ENCODE measurements around the gene NYAP2. TPM values are rescaled to one million over a fixed set of nuclear protein-coding genes. Genes with fewer than 3 reads are reported as not detected.

Gene NYAP2
- total and polyA plus RNA-seq, 2 of the 4 experiments (the other 2 are of a cell fraction) = not detected

DNA sequence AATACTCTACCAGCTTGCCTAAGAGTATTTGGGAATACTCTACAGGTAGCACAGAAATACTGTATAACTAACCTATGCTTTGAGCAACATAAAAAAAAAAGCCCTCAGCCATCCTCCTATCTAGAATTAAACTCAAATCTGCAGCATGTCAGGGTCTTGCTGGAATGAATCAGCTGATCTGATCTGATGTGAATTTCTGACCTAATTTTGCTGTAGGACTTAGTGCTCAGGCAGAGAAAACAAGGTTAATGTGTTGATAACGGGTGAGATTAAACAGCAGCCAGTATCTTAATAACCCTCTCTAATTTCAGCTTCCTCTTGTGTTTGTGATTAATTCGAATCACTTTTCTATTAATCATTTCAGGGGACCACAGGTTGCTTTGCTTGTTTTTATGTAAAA lies 16.3 kb downstream of the NYAP2 start:
- no peak overlapping the region for H2BK5ac ChIP-seq (ENCODE audit: low read depth, low read length, poor library complexity, severe bottlenecking)
- ChIA-PET POLR2A (ENCODE audit: unreplicated experiment) (no interaction called here), CTCF (interaction anchor here (1.2 to 1.3 kb wide), 2 partner anchors 23 to 133 kb away, joined by 3 to 4 read pairs; no protein-coding TSS in a partner anchor)
- H3K4ac ChIP-seq (ENCODE audit: low read depth, low read length) = no peak overlapping the region
- H2AK5ac ChIP-seq (ENCODE audit: low read depth, low read length) = no peak overlapping the region
- no peak for DNase-seq
- no peaks in the 10 kb centered on the region for H3K79me1 ChIP-seq (ENCODE audit: low read depth in 1 of 2, low read length in 2 of 2)
- no peak overlapping the region for H2AFZ ChIP-seq (replicated peaks; ENCODE audit: low read length, poor library complexity)
- ATAC-seq (ENCODE audit: low read depth) = no peak
- no peak overlapping the region for H2BK120ac ChIP-seq (ENCODE audit: low read depth, low read length)
- H2AK9ac ChIP-seq (replicated peaks; ENCODE audit: low read depth, low read length, poor library complexity) = no peak overlapping the region
- H3K9me1 ChIP-seq (ENCODE audit: insufficient read depth, low read length) = no peaks in the 10 kb centered on the region
- no peak for TF ChIP-seq USF2 (IDR thresholded peaks at IDR 0.05; ENCODE audit: low read depth, low read length)
- no peak for TF ChIP-seq BHLHE40 (IDR thresholded peaks at IDR 0.05; ENCODE audit: low read depth, low read length)
- TF ChIP-seq SMC3 (IDR thresholded peaks at IDR 0.05; ENCODE audit: low read depth, low read length) = no peak
- TF ChIP-seq MAFK (IDR thresholded peaks at IDR 0.05; ENCODE audit: low read depth, low read length) = no peak
- no peak for TF ChIP-seq RCOR1 (IDR thresholded peaks at IDR 0.05; ENCODE audit: insufficient replicate concordance, low read length)
- no peak for TF ChIP-seq CEBPB (IDR thresholded peaks at IDR 0.05; ENCODE audit: low read depth, low read length)
- TF ChIP-seq CTCF (conservative IDR thresholded peaks at IDR 0.05; ENCODE audit: low read depth, low read length) = no peak
- no peak for TF ChIP-seq MXI1 (IDR thresholded peaks at IDR 0.05; ENCODE audit: borderline replicate concordance, low read depth, low read length)
- no peak for TF ChIP-seq POLR2A (IDR thresholded peaks at IDR 0.05; ENCODE audit: low read depth, low read length)
- no peak for TF ChIP-seq FOS (IDR thresholded peaks at IDR 0.05; ENCODE audit: low read depth, low read length)
- TF ChIP-seq CHD1 (IDR thresholded peaks at IDR 0.05; ENCODE audit: low read depth, low read length) = no peak
- no peak for TF ChIP-seq RAD21 (IDR thresholded peaks at IDR 0.05; ENCODE audit: low read length)
- no peak for TF ChIP-seq ELK1 (IDR thresholded peaks at IDR 0.05; ENCODE audit: borderline replicate concordance, low read depth, low read length)
- TF ChIP-seq MAZ (IDR thresholded peaks at IDR 0.05; ENCODE audit: borderline replicate concordance, low read depth, low read length) = no peak
- TF ChIP-seq RFX5 (IDR thresholded peaks at IDR 0.05; ENCODE audit: low read depth, low read length) = no peak
- no peak for TF ChIP-seq NFE2L2 (IDR thresholded peaks at IDR 0.05; ENCODE audit: low read depth, low read length)
- BruUV-seq (replicated peaks) = no TSS peak
- no peak overlapping the region for H2BK20ac ChIP-seq (ENCODE audit: low read depth, low read length)
- no peaks in the 10 kb centered on the region for H3K9me3 ChIP-seq (ENCODE audit: control insufficient read depth, insufficient read depth, low read length)
- intact Hi-C loops (cut with micrococcal nuclease) = no loop called here
- no peaks in the 10 kb centered on the region for H4K20me1 ChIP-seq (ENCODE audit: insufficient read depth, low read length)
- no peak overlapping the region for H3K14ac ChIP-seq (replicated peaks; ENCODE audit: low read depth, low read length)
- no peak overlapping the region for H3K27ac ChIP-seq (ENCODE audit: insufficient read depth, low read length)
- no peak overlapping the region for H4K91ac ChIP-seq (ENCODE audit: insufficient read depth, low read depth, low read length)
- no peak overlapping the region for H4K5ac ChIP-seq (ENCODE audit: low read depth, low read length)
- no peak overlapping the region for H3K23ac ChIP-seq (ENCODE audit: low read depth, low read length)
- H3K36me3 ChIP-seq (ENCODE audit: control insufficient read depth, insufficient read depth, low read length) = no peaks in the 10 kb centered on the region
- H3K18ac ChIP-seq (ENCODE audit: low read depth, low read length) = no peak overlapping the region
- H3K4me1 ChIP-seq (ENCODE audit: control insufficient read depth, insufficient read depth, low read length) = no peaks in the 10 kb centered on the region
- no CpG with 5 or more reads among the region's 2 CpGs for WGBS, 2 experiments (ENCODE audit: extremely low coverage in 2 of 2, insufficient read length in 1 of 2)
- dilution Hi-C loops (cut with HindIII; ENCODE audit: low sequenced_read_pairs, unreplicated experiment) = no loop called here
- H2BK15ac ChIP-seq (ENCODE audit: low read depth, low read length) = no peak overlapping the region
- H3K56ac ChIP-seq (ENCODE audit: extremely low read depth, insufficient read depth, low read length) = no peak overlapping the region
- no peaks in the 10 kb centered on the region; the same call in 1 of the 2 replicates for H3K27me3 ChIP-seq (ENCODE audit: control insufficient read depth, insufficient read depth, low read length)
- no peak overlapping the region for H3K9ac ChIP-seq (ENCODE audit: low read depth, low read length)
- H3K4me2 ChIP-seq (ENCODE audit: low read depth, low read length) = no peak overlapping the region
- H3K4me3 ChIP-seq (ENCODE audit: insufficient read depth, low read depth, low read length) = no peak overlapping the region
- no peak overlapping the region for H4K8ac ChIP-seq (ENCODE audit: low read depth in 2 of 2, low read length in 2 of 2)
- in situ Hi-C loops (cut with MboI; ENCODE audit: low sequenced_read_pairs) = no loop called here
